Measurements from ENCODE around the gene IPO4.

DNA sequence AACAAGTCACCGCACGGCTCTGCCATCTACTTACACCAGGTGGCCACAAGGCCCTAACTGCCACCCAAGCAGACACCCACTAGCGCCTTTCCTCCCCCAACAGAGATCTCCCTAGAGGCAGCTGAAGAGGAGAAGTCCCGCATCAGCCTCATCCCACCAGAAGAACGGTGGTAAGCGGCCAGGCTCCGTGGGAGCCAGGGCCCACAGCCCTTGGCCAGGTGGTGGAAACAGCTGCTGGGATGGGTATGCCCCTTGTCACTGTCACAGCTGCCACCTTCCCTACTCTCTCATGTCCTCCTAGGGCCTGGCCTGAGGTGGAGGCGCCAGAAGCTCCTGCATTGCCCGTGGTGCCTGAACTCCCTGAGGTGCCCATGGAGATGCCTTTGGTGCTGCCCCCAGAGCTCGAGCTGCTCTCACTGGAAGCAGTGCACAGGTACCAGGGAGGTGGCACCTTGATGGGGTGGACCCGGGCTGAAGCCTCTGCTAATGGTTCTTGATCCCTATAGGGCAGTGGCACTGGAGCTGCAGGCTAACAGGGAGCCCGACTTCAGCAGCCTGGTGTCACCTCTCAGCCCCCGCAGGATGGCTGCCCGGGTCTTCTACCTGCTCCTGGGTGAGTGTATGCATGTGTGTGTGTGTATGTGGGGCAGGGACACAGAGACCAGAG is 9.2 kb downstream of the IPO4 start:
- TF ChIP-seq POLR2AphosphoS2 (IDR thresholded peaks at IDR 0.05; ENCODE audit: low read length) (no peak), BCL6 (CRISPR knock-in tag; IDR thresholded peaks at IDR 0.05) (no peak), CTCF (IDR thresholded peaks at IDR 0.05 in 2 of 3, conservative IDR thresholded peaks at IDR 0.05 in 1 of 3; ENCODE audit: insufficient read depth in 2 of 3, low read depth in 1 of 3, low read length in 3 of 3) (no peak), JUND (IDR thresholded peaks at IDR 0.05; ENCODE audit: borderline replicate concordance, low read depth, low read length) (no peak), JUND (tag; IDR thresholded peaks at IDR 0.05; ENCODE audit: borderline replicate concordance, low read depth, low read length) (no peak), ZNF561 (CRISPR knock-in tag; conservative IDR thresholded peaks at IDR 0.05) (no peak), HDAC2 (IDR thresholded peaks at IDR 0.05) (no peak), ZNF197 (CRISPR knock-in tag; IDR thresholded peaks at IDR 0.05; ENCODE audit: low read depth) (no peak), SAP30 (IDR thresholded peaks at IDR 0.05; ENCODE audit: borderline replicate concordance, insufficient read depth, low read depth, low read length, poor library complexity, severe bottlenecking) (no peak)
